H9 (cell line): ENCODE data around the gene PTPRB. TPM values are rescaled to one million over a fixed set of nuclear protein-coding genes. Genes with fewer than 3 reads are reported as not detected.

Source experiments
- DNase-seq: peaks from one replicate; pipeline ENCODE4 v3.0.0-alpha.2; 2017
- H2AFZ ChIP-seq: one replicate; pipeline ENCODE4 v1.6.1; 2013; ENCODE audit warnings: mild to moderate bottlenecking, low read length, control low read depth, moderate library complexity
- H2AK5ac ChIP-seq: 2 replicates; pipeline ENCODE4 v1.6.1; 2013; ENCODE audit warnings: low read length, control low read depth, mixed read lengths; ENCODE audit not compliant: insufficient read length
- H2BK120ac ChIP-seq: one replicate; pipeline ENCODE4 v1.6.1; 2013; ENCODE audit warnings: low read depth, mild to moderate bottlenecking, low read length, control low read depth, inconsistent platforms; ENCODE audit not compliant: poor library complexity, severe bottlenecking
- H2BK12ac ChIP-seq: 2 replicates; pipeline ENCODE4 v1.6.1; 2013; ENCODE audit warnings: low read length, control low read depth, mixed read lengths, low read depth; ENCODE audit not compliant: insufficient read length
- H2BK15ac ChIP-seq: 2 replicates; pipeline ENCODE4 v1.6.1; 2013; ENCODE audit warnings: low read depth, low read length, control low read depth
- H2BK20ac ChIP-seq: one replicate; pipeline ENCODE4 v1.6.1; 2013; ENCODE audit warnings: low read depth, mild to moderate bottlenecking, low read length, control low read depth, inconsistent platforms; ENCODE audit not compliant: poor library complexity, severe bottlenecking
- H2BK5ac ChIP-seq: 2 replicates; pipeline ENCODE4 v1.6.1; 2013; ENCODE audit warnings: low read length, control low read depth, mixed read lengths; ENCODE audit not compliant: insufficient read length
- H3K14ac ChIP-seq: 2 replicates; pipeline ENCODE4 v1.6.1; 2013; ENCODE audit warnings: low read length, control low read depth; ENCODE audit not compliant: insufficient read depth
- H3K18ac ChIP-seq: 2 replicates; pipeline ENCODE4 v1.6.1; 2013; ENCODE audit warnings: low read depth, mild to moderate bottlenecking, mixed read lengths, low read length, control low read depth; ENCODE audit not compliant: insufficient read length
- H3K23ac ChIP-seq: 2 replicates; pipeline ENCODE4 v1.6.1; 2013; ENCODE audit warnings: low read length, control low read depth, mixed read lengths, low read depth; ENCODE audit not compliant: insufficient read length
- H3K23me2 ChIP-seq: 2 replicates; pipeline ENCODE4 v1.6.1; 2013; ENCODE audit warnings: low read depth, mild to moderate bottlenecking, mixed read lengths, low read length, control low read depth; ENCODE audit not compliant: insufficient read length, poor library complexity, severe bottlenecking
- H3K27ac ChIP-seq: 2 replicates; pipeline ENCODE4 v1.5.1; 2013; ENCODE audit warnings: low read length, control low read depth, mixed read lengths, low read depth; ENCODE audit not compliant: insufficient read length
- H3K27me3 ChIP-seq: 2 replicates; pipeline ENCODE4 v1.6.1; 2013; ENCODE audit warnings: low read length, control low read depth, inconsistent platforms; ENCODE audit not compliant: insufficient read depth
- H3K4ac ChIP-seq: 2 replicates; pipeline ENCODE4 v1.6.1; 2013; ENCODE audit warnings: low read depth, mild to moderate bottlenecking, control low read depth, inconsistent platforms, low read length, moderate library complexity
- H3K4me1 ChIP-seq: 2 replicates; pipeline ENCODE4 v1.6.1; 2013; ENCODE audit warnings: low read length, control low read depth, inconsistent platforms; ENCODE audit not compliant: insufficient read depth
- H3K4me2 ChIP-seq: 2 replicates; pipeline ENCODE4 v1.6.1; 2013; ENCODE audit warnings: low read length, control low read depth, mixed read lengths; ENCODE audit not compliant: insufficient read length, insufficient read depth
- H3K56ac ChIP-seq: 2 replicates; pipeline ENCODE4 v1.6.1; 2013; ENCODE audit warnings: low read depth, mild to moderate bottlenecking, mixed read lengths, low read length, control low read depth; ENCODE audit not compliant: insufficient read length
- H3K79me1 ChIP-seq: 2 replicates; pipeline ENCODE4 v1.6.1; 2013; ENCODE audit warnings: low read depth, mild to moderate bottlenecking, moderate library complexity, low read length, control low read depth, inconsistent platforms; ENCODE audit not compliant: insufficient read depth, poor library complexity, severe bottlenecking
- H3K79me2 ChIP-seq: 2 replicates; pipeline ENCODE4 v1.6.1; 2013; ENCODE audit warnings: low read length, control low read depth, inconsistent platforms; ENCODE audit not compliant: insufficient read depth
- H3K9ac ChIP-seq: 2 replicates; pipeline ENCODE4 v1.6.1; 2013; ENCODE audit warnings: low read length, control low read depth, mixed read lengths; ENCODE audit not compliant: insufficient read length; ENCODE audit errors: extremely low read depth
- H3K9me3 ChIP-seq: one replicate; pipeline ENCODE4 v1.6.1; 2013; ENCODE audit warnings: low read depth, low read length, inconsistent platforms; ENCODE audit not compliant: control insufficient read depth
- H3T11ph ChIP-seq: one replicate; pipeline ENCODE4 v1.6.1; 2013; ENCODE audit warnings: mild to moderate bottlenecking, low read length, control low read depth, inconsistent platforms
- H4K20me1 ChIP-seq: one replicate; pipeline ENCODE4 v1.6.1; 2013; ENCODE audit not compliant: control insufficient read depth, insufficient read length, insufficient read depth
- H4K5ac ChIP-seq: 2 replicates; pipeline ENCODE4 v1.6.1; 2013; ENCODE audit warnings: low read depth, mild to moderate bottlenecking, mixed read lengths, low read length, control low read depth; ENCODE audit not compliant: insufficient read length
- H4K8ac ChIP-seq: replicated peaks from 2 replicates; pipeline ENCODE4 v1.6.1; 2013; ENCODE audit warnings: low read length, control low read depth, mixed read lengths, low read depth; ENCODE audit not compliant: insufficient read length
- H4K91ac ChIP-seq: 2 replicates; pipeline ENCODE4 v1.6.1; 2013; ENCODE audit warnings: low read depth, mild to moderate bottlenecking, moderate library complexity, mixed read lengths, low read length, control low read depth; ENCODE audit not compliant: insufficient read length
- H3K27ac Mint-ChIP-seq, 3 experiments: 2 replicates in 2 of 3; 3 replicates in 1 of 3; pipeline ENCODE4 v1.8.0; 2020 to 2021; ENCODE audit warnings: mixed read lengths in 3 of 3, mild to moderate bottlenecking in 1 of 3, moderate library complexity in 1 of 3
- H3K27me3 Mint-ChIP-seq: 2 replicates; pipeline ENCODE4 v1.8.0; 2021; ENCODE audit warnings: low read depth, mild to moderate bottlenecking, moderate library complexity, mixed read lengths
- H3K36me3 Mint-ChIP-seq, 3 experiments: 2 replicates in 2 of 3; 3 replicates in 1 of 3; pipeline ENCODE4 v1.8.0; 2020 to 2021; ENCODE audit warnings: low read depth in 3 of 3, mixed read lengths in 3 of 3; ENCODE audit not compliant: insufficient read depth in 1 of 3
- H3K4me1 Mint-ChIP-seq, 2 experiments: 2 replicates each; pipeline ENCODE4 v1.8.0; 2020; ENCODE audit warnings: mixed read lengths in 2 of 2
- H3K4me3 Mint-ChIP-seq, 2 experiments: 2 replicates in 1 of 2; 3 replicates in 1 of 2; pipeline ENCODE4 v1.8.0; 2020 to 2021; ENCODE audit warnings: mild to moderate bottlenecking in 2 of 2, mixed read lengths in 2 of 2, moderate library complexity in 1 of 2
- H3K9me3 Mint-ChIP-seq, 2 experiments: 2 replicates in 1 of 2; 3 replicates in 1 of 2; pipeline ENCODE4 v1.8.0; 2020; ENCODE audit warnings: mild to moderate bottlenecking in 2 of 2, mixed read lengths in 2 of 2, moderate library complexity in 1 of 2
- WGBS: extraction: QIAGEN DNeasy Blood & Tissue Kit; methylation state at CpG from one replicate; pipeline ENCODE4 v1.1.7; 2013; ENCODE audit warnings: missing lambda C conversion rate, low lambda C conversion rate, mixed read lengths; ENCODE audit not compliant: insufficient read length; ENCODE audit errors: extremely low coverage; 5-methylcytosine and 5-hydroxymethylcytosine counted together
- total RNA-seq: library from RNA; stranded (reverse); gene quantifications from 2 replicates; pipeline ENCODE4 v1.2.1, GENCODE V29; 2021
- TF ChIP-seq, protein P1 (sequence below): fragments of 200-600 bp; sonication (generic); conservative IDR thresholded peaks from 3 replicates; pipeline ENCODE4 v1.8.0; 2021; ENCODE audit warnings: antibody characterized with exemption, mild to moderate bottlenecking

PTPRB gene
- total RNA-seq, 1 experiment from 2014 or later: 1.4 TPM

DNA sequence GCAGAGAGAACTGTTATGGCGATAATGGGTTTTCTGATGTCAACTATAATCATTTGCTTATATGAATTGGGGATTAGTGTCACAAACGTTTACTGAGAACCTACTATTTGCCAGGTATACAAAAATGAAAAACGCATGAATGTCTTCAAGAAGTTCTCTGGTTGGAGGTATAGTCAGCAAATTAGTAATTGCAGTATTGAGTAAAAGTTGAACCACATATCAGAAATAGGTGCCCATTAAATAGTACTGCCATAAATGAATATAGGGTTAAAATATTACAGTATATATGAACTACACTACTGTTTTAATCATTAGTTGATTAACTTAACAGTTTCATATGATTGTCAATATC, 60.0 kb downstream of the PTPRB start:
- no peaks in the 10 kb centered on the region for H4K20me1 ChIP-seq
- H3K9ac ChIP-seq: no peak overlapping the region
- H3K23ac ChIP-seq: no peak overlapping the region
- H3K27me3 ChIP-seq: no peaks in the 10 kb centered on the region
- H2AK5ac ChIP-seq: no peak overlapping the region
- no peak overlapping the region for H3K14ac ChIP-seq
- H3K56ac ChIP-seq: no peak overlapping the region
- TF ChIP-seq, protein P1, sequence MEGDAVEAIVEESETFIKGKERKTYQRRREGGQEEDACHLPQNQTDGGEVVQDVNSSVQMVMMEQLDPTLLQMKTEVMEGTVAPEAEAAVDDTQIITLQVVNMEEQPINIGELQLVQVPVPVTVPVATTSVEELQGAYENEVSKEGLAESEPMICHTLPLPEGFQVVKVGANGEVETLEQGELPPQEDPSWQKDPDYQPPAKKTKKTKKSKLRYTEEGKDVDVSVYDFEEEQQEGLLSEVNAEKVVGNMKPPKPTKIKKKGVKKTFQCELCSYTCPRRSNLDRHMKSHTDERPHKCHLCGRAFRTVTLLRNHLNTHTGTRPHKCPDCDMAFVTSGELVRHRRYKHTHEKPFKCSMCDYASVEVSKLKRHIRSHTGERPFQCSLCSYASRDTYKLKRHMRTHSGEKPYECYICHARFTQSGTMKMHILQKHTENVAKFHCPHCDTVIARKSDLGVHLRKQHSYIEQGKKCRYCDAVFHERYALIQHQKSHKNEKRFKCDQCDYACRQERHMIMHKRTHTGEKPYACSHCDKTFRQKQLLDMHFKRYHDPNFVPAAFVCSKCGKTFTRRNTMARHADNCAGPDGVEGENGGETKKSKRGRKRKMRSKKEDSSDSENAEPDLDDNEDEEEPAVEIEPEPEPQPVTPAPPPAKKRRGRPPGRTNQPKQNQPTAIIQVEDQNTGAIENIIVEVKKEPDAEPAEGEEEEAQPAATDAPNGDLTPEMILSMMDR: no peak
- H2BK15ac ChIP-seq: no peak overlapping the region
- WGBS: no CpG with 5 or more reads among the region's 3 CpGs
- no peak overlapping the region for H3K18ac ChIP-seq
- H3K27ac Mint-ChIP-seq: no peak overlapping the region
- H2AFZ ChIP-seq: no peak overlapping the region
- no peak overlapping the region for H4K91ac ChIP-seq
- H3K9me3 ChIP-seq: no peaks in the 10 kb centered on the region
- no peak overlapping the region for H3T11ph ChIP-seq
- H3K27me3 Mint-ChIP-seq: no peaks in the 10 kb centered on the region
- no peak overlapping the region for H2BK5ac ChIP-seq
- no peak overlapping the region for H4K5ac ChIP-seq
- no peak overlapping the region for H2BK120ac ChIP-seq
- H2BK20ac ChIP-seq: no peak overlapping the region
- no peak overlapping the region for H3K4ac ChIP-seq
- no peaks in the 10 kb centered on the region for H3K79me1 ChIP-seq
- H3K4me1 ChIP-seq: no peaks in the 10 kb centered on the region
- H3K36me3 Mint-ChIP-seq: no peaks in the 10 kb centered on the region; a peak in 1 of 7 replicates
- H3K9me3 Mint-ChIP-seq: no peaks in the 10 kb centered on the region
- H2BK12ac ChIP-seq: no peak overlapping the region
- H3K4me1 Mint-ChIP-seq: 0 out of 4 replicates have a peak, but pooled peaks cover 0 to 2% of the 10 kb centered on the region in 2 experiments
- H3K4me3 Mint-ChIP-seq: no peak overlapping the region
- H3K4me2 ChIP-seq: no peak overlapping the region
- H3K23me2 ChIP-seq: no peaks in the 10 kb centered on the region
- H3K27ac ChIP-seq: no peak overlapping the region
- DNase-seq: no peak
- no peak overlapping the region for H4K8ac ChIP-seq
- no peaks in the 10 kb centered on the region for H3K79me2 ChIP-seq
